Psoas muscle (tissue), 8 donors: ENCODE measurements around the gene TPST2. TPM values are rescaled to one million over a fixed set of nuclear protein-coding genes. Genes with fewer than 3 reads are reported as not detected.

Experiments
- ATAC-seq, 4 donors: fragments of 200-7000 bp; cut with Tn5 transposase; one replicate each; pipeline ENCODE4 v1.9.1; 2020; ENCODE audit warnings: moderate library complexity in 3 of 4, mild to moderate bottlenecking in 2 of 4
- DNase-seq, 2 donors: peaks; one replicate each; pipeline ENCODE4 v3.0.0-alpha.2; 2020
- H3K27ac ChIP-seq: fragments of 200-600 bp; one replicate; pipeline ENCODE4 v1.8.0; 2022
- H3K27me3 ChIP-seq, 3 donors: fragments of 200-600 bp in 1 of 3; one replicate each; pipeline versions ENCODE4 v1.6.1 to v1.8.0; 2013 to 2022; ENCODE audit warnings: low read length in 2 of 3, mild to moderate bottlenecking in 2 of 3, moderate library complexity in 1 of 3; ENCODE audit not compliant: insufficient read depth in 3 of 3
- H3K36me3 ChIP-seq, 2 donors: fragments of 200-600 bp in 1 of 2; one replicate each; pipeline versions ENCODE4 v1.6.1 to v1.8.0; 2013 to 2022; ENCODE audit warnings: low read depth in 1 of 2, mild to moderate bottlenecking in 1 of 2, moderate library complexity in 1 of 2; ENCODE audit not compliant: insufficient read depth in 1 of 2
- H3K4me1 ChIP-seq: fragments of 200-600 bp; one replicate; pipeline ENCODE4 v1.8.0; 2022
- H3K4me3 ChIP-seq: fragments of 200-600 bp; one replicate; pipeline ENCODE4 v1.8.0; 2022; ENCODE audit warnings: mild to moderate bottlenecking
- H3K9me3 ChIP-seq: fragments of 200-600 bp; one replicate; pipeline ENCODE4 v1.8.0; 2022
- CTCF ChIP-seq: fragments of 200-600 bp; IDR thresholded peaks from one replicate; pipeline ENCODE4 v1.8.0; 2022; ENCODE audit warnings: antibody characterized with exemption
- WGBS, 3 donors: extraction: QIAGEN DNeasy Blood & Tissue Kit; methylation state at CpG; one replicate each; pipeline versions ENCODE4 v1.1.6 to v1.1.7; 2013; 5-methylcytosine and 5-hydroxymethylcytosine counted together
- intact Hi-C, 2 donors: fragments of 100-400 bp; cut with DNase I; formaldehyde crosslinking; loops; one replicate each; pipeline versions ENCODE4 v1.11.0 to v1.14.2; 2022
- polyA plus RNA-seq, 3 donors: library from polyadenylated mRNA; stranded (reverse); fragments of 200-250 nt; gene quantifications; one replicate each; pipeline ENCODE4 v1.2.3, GENCODE V29; 2013
- total RNA-seq, 4 donors: library from RNA; stranded (reverse); fragmentation: NEBNext Ultra II Directional in 2 of 4; extraction: Animal tissue kit (Norgen Biotek cat#: 25700) in 2 of 4; gene quantifications; one replicate each; pipeline versions ENCODE4 v1.2.1 to v1.2.4, GENCODE V29; 2021 to 2023
- donor health status: healthy with polysubstance abuse.
- donor health status: DM: no; HTN: no; CAD: no; lungs with moderate emphysema.
- donor health status: Bipolar disorder and iron deficiency.
- donor health status: healthy.
- donor health status: DM: yes; HTN: yes; CAD: no.
- donor health status: DM: no; HTN: no; CAD: no.
- donor health status: DM: no; HTN: no; CAD: no.
- donor health status: DM: yes; HTN: yes; CAD: no.

TPST2 gene
- total and polyA plus RNA-seq, 7 donors, result 22.1 to 76.4 (median 32.9) TPM

- no peaks in the 10 kb centered on the region for H3K9me3 ChIP-seq
- no peaks in the 10 kb centered on the region for H3K27me3 ChIP-seq
- H3K4me1 ChIP-seq, result peaks cover 37% of the 10 kb centered on the region
- TF ChIP-seq CTCF, result no peak
- H3K36me3 ChIP-seq, result peaks cover 0 to 34% of the 10 kb centered on the region in 2 donors
- H3K4me3 ChIP-seq, result no peak overlapping the region
- intact Hi-C loops, result no loop called here
- ATAC-seq (no peak), DNase-seq (no peak)
- WGBS, 3 donors, result 22 to 56% (median 29%) methylated on average over 2 of the region's 2 CpGs
- H3K27ac ChIP-seq, result peak overlapping the region; percentile 62
Observed at GRCh38 chr22:26545385-26545784, 44.5 kb downstream of the TPST2 start.

GRCh38 chr22:26544489-26544888, 45.4 kb downstream of the TPST2 start:
- TF ChIP-seq CTCF, result no peak
- intact Hi-C loops, result no loop called here
- DNase-seq (peak in 1 of 2 donors; percentile 63), ATAC-seq (peak; percentile 54 to 76 (median 73))
- 83 to 100% (median 91%) methylated on average over 1 of the region's 1 CpG for WGBS, 3 donors
- Histone ChIP-seq H3K27me3 (no peaks in the 10 kb centered on the region), H3K9me3 (no peaks in the 10 kb centered on the region), H3K36me3 (peaks cover 0 to 43% of the 10 kb centered on the region in 2 donors), H3K27ac (peak overlapping the region; percentile 62), H3K4me1 (peaks cover 28% of the 10 kb centered on the region), H3K4me3 (no peak overlapping the region)

GRCh38 chr22:26542831-26543230, 47.1 kb downstream of the TPST2 start:
- no peak overlapping the region for H3K4me3 ChIP-seq
- TF ChIP-seq CTCF, result no peak
- H3K36me3 ChIP-seq, result peaks cover 0 to 57% of the 10 kb centered on the region in 2 donors
- H3K27ac ChIP-seq, result no peak overlapping the region
- DNase-seq (no peak), ATAC-seq (no peak)
- 69 to 76% (median 71%) methylated on average over 3 of the region's 3 CpGs for WGBS, 3 donors
- intact Hi-C loops, result no loop called here
- no peaks in the 10 kb centered on the region for H3K27me3 ChIP-seq
- peaks cover 19% of the 10 kb centered on the region for H3K4me1 ChIP-seq
- no peaks in the 10 kb centered on the region for H3K9me3 ChIP-seq

GRCh38 chr22:26541167-26541819, 48.6 kb downstream of the TPST2 start:
- ATAC-seq (no peak), DNase-seq (no peak)
- TF ChIP-seq CTCF, result no peak
- Histone ChIP-seq H3K4me1 (peaks cover 21% of the 10 kb centered on the region), H3K9me3 (no peaks in the 10 kb centered on the region), H3K27me3 (no peaks in the 10 kb centered on the region), H3K27ac (no peak overlapping the region), H3K4me3 (no peak overlapping the region), H3K36me3 (peaks cover 0 to 70% of the 10 kb centered on the region in 2 donors)
- intact Hi-C loops, result no loop called here
- 92 to 94% (median 93%) methylated on average over 46 to 47 of the region's 47 CpGs for WGBS, 3 donors

- intact Hi-C loops, result no loop called here
- Histone ChIP-seq H3K36me3 (peaks cover 0 to 81% of the 10 kb centered on the region in 2 donors), H3K9me3 (no peaks in the 10 kb centered on the region), H3K4me1 (peaks cover 27% of the 10 kb centered on the region), H3K4me3 (no peak overlapping the region), H3K27me3 (no peaks in the 10 kb centered on the region), H3K27ac (no peak overlapping the region)
- TF ChIP-seq CTCF, result no peak
- ATAC-seq (no peak), DNase-seq (no peak)
- 89 to 98% (median 96%) methylated on average over 2 of the region's 2 CpGs for WGBS, 3 donors
Observed at GRCh38 chr22:26540119-26540518, 49.8 kb downstream of the TPST2 start.
